Esophagus muscularis mucosa (tissue), 3 donors: ENCODE measurements around the gene SERINC2.

Source experiments
- CTCF ChIP-seq, 3 experiments: fragments of 200-600 bp in 2 of 3; fragments of 450-650 bp in 1 of 3; sonication (generic) in 2 of 3; IDR thresholded peaks; one replicate each; pipeline ENCODE4 v1.5.1; 2017 to 2019; ENCODE audit warnings: antibody characterized with exemption in 3 of 3, mild to moderate bottlenecking in 2 of 3, moderate library complexity in 1 of 3
- POLR2A ChIP-seq: fragments of 450-650 bp; IDR thresholded peaks from one replicate; pipeline ENCODE4 v1.6.1; 2017; ENCODE audit warnings: antibody characterized with exemption, moderate library complexity, mild to moderate bottlenecking, low read depth

- no peak for TF ChIP-seq POLR2A
- TF ChIP-seq CTCF (IDR thresholded peaks at IDR 0.05): no peak
Observed at GRCh38 chr1:31432592-31433395, 19.8 kb downstream of the SERINC2 start.
